SU-DHL-6 (cell line): ENCODE data around the gene TNFRSF19.

Source experiments
- EZH2phosphoT487 ChIP-seq: fragments of 200-600 bp; sonication (generic), shearing (Covaris generic); conservative IDR thresholded peaks from 2 replicates; pipeline ENCODE4 v1.6.1; 2018; ENCODE audit warnings: mild to moderate bottlenecking, antibody characterized with exemption, low read length, moderate library complexity, mixed read lengths
- TF ChIP-seq, protein P1 (sequence below): fragments of 200-600 bp; sonication (generic); IDR thresholded peaks from one replicate; pipeline ENCODE4 v1.5.1; 2017; ENCODE audit warnings: antibody characterized with exemption, mild to moderate bottlenecking, low read length, moderate library complexity; ENCODE audit not compliant: insufficient read depth, poor library complexity, severe bottlenecking

DNA sequence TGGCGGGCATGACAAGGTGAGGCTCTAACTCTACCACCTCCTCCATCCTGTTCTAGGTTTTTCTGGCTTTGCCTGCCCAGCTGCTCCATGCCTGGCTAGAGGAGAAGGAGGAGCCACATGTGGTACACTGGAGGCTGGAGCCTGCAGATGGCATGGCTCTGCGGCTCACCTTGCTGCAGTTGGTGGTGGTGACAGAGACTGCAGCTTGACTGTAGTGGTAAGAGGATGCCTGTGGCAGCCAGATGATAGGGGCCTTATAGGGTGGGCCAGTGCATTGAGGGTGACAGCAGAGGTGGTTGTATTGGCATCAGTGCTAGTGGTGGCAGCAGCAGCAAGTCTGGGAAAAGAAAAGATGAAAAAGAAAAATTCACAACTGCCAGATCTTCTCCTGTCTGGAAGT is 146.2 kb downstream of the TNFRSF19 start:
- TF ChIP-seq, protein P1, sequence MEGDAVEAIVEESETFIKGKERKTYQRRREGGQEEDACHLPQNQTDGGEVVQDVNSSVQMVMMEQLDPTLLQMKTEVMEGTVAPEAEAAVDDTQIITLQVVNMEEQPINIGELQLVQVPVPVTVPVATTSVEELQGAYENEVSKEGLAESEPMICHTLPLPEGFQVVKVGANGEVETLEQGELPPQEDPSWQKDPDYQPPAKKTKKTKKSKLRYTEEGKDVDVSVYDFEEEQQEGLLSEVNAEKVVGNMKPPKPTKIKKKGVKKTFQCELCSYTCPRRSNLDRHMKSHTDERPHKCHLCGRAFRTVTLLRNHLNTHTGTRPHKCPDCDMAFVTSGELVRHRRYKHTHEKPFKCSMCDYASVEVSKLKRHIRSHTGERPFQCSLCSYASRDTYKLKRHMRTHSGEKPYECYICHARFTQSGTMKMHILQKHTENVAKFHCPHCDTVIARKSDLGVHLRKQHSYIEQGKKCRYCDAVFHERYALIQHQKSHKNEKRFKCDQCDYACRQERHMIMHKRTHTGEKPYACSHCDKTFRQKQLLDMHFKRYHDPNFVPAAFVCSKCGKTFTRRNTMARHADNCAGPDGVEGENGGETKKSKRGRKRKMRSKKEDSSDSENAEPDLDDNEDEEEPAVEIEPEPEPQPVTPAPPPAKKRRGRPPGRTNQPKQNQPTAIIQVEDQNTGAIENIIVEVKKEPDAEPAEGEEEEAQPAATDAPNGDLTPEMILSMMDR, result no peak
- TF ChIP-seq EZH2phosphoT487, result no peak
